HG03103 (cell line): ENCODE results near the gene MFSD8.
"Not testable (repeated sequence)": the region's sequence is repeated elsewhere in the genome, so short reads cannot be mapped to it uniquely, and the experiment has no call there.

Experiments
- ATAC-seq: cut with Tn5 transposase; IDR thresholded peaks from one replicate; pipeline ENCODE4 v1.9.1; 2021; ENCODE audit warnings: low read depth; ENCODE audit not compliant: unreplicated experiment

Gene MFSD8

DNA sequence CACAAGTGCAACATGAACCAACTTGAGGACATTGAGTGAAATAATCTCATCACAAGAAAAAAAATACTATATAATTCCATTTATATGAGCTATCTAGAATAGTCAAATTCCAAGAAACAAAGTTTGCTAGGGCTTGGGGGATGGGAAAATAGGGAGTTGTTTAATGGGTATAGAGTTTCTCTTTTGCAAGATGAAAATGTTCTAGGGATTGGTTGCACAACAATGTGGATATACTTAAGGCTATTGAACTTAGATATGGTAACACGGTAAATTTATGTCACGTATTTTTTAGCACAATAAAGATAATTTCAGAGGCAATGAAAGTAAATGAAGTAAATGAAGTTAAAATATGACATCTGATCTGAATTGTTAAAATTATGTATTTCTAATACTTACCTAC, 7.9 kb downstream of the MFSD8 start:
- no peak for ATAC-seq

- no peak for ATAC-seq
These were observed 28.0 kb downstream of the MFSD8 start for GRCh38 chr4:127936974-127937373.

DNA sequence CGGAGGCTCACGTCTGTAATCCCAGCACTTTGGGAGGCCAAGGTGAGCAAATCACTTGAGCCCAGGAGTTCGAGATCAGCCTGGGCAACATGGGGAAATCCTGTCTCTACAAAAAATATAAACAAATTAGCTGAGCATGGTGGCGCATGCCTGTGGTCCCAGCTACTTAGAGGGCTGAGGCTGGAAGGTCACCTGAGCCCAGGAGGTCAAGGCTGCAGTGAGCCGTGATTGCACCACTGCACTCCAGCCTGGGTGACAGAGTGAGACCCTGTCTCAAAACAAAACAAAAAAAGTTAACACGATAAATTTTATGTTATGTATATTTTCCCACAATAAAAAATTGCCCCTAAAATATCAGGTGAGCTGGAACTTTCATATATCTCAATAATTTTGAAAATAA, 33.1 kb downstream of the MFSD8 start:
- not testable (repeated sequence) for ATAC-seq

DNA sequence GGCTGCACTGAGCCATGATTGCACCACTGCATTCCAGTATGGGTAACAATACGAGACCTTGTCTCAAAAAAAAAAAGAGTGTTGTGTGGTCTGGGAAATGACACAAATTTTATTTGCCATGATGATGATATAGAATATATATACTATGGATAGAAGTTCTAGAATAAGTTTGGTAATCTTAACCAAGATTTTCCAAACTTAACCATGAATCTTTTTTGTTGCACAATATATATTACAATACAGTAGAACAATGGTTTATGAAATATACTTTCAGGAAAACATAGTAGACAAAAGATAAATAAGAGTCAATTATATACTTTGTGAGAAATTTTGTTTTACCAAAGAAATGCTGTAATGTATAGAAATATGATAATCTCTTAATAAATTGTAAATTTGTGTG, 34.8 kb downstream of the MFSD8 start:
- no peak for ATAC-seq

DNA sequence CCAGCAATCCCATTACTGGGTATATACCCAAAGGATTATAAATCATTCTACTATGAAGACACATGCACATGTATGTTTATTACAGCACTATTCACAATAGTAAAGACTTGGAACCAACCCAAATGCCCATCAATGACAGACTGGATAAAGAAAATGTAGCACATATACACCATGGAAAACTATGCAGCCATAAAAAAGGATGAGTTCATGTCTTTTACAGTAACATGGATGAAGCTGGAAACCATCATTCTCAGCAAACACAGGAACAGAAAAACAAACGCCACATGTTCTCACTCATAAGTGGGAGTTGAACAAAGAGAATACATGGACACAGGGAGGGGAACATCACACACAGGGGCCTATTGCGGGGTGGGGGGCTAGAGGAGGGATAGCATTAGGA, 39.3 kb downstream of the MFSD8 start:
- ATAC-seq = not testable (repeated sequence)

DNA sequence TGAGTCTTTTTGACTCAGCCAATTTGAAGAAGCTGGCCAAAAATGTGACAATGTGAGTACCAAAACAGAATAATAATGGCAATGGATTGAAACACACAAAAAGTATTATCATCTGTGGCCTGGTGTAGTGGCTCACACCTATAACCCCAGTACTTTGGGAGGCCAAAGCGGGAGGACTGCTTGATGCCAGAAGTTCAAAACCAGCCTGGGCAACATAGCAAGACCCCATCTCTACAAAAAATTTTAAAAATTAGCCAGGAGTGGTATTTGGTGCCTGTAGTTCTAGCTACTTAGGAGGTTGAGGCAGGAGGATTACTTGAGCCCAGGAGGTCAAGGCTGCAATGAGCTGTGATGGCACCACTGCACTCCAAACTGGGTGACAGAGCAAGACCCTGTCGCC, 42.7 kb downstream of the MFSD8 start:
- ATAC-seq = no peak

DNA sequence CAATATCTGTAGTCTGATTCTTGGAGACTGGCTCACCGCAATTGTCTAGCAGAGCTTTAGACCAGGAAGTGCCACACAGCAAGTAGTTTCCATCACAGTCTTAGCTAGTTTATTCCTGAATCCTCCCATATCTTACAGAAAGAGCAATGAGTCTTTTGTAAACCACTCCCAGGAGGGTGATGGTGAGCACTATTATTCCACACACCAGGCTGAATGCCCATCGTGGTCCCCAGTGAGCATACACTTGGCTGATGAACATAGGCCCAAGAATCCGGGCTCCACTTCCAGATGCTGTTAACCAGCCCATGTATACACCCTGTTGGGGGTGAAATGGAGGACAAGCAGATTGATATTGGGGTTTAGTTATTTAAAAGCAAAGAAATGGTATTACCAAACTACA, 44.5 kb downstream of the MFSD8 start:
- ATAC-seq = no peak

- ATAC-seq = no peak
These were observed 47.8 kb downstream of the MFSD8 start for GRCh38 chr4:127917151-127917550.

DNA sequence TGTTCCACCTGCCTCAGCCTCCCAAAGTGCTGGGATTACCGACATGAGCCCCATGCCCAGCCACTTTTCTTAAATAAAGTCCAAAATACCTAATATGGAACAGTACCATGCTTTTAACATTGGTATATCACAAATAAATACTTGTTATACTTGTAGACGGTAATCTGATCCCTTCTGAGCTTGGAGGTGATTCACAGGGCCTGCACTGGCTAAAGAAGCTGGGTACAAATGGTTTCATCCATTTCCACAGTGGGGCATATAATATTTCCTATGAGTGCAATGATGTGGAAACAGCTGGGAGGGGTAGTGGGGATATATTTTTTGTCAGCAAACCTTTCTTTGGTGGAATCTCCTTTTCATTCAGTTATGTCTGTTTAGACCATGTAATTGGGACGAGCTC, 48.5 kb downstream of the MFSD8 start:
- no peak for ATAC-seq

DNA sequence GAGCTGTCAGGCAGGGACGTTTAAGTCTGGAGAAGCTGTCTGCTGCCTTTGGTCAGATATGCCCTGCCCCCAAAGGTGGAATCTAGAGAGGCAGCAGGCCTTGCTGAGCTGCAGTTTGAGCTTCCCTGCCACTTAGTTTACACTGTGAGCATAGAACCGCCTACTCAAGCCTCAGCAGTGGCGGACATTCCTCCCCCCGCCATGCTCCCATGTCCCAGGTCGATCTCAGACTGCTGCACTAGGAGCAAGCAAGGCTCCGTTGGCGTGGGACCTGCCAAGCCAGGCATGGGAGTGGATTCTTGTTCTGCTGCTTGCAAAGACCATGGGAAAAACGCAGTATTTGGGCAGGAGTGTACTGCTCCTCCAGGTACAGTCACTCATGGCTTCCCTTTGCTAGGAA, 59.9 kb downstream of the MFSD8 start:
- no peak for ATAC-seq

GRCh38 chr4:127899682-127900081, 65.3 kb downstream of the MFSD8 start:
- ATAC-seq = not testable (repeated sequence)

GRCh38 chr4:127896528-127896927, 68.4 kb downstream of the MFSD8 start:
- no peak for ATAC-seq

DNA sequence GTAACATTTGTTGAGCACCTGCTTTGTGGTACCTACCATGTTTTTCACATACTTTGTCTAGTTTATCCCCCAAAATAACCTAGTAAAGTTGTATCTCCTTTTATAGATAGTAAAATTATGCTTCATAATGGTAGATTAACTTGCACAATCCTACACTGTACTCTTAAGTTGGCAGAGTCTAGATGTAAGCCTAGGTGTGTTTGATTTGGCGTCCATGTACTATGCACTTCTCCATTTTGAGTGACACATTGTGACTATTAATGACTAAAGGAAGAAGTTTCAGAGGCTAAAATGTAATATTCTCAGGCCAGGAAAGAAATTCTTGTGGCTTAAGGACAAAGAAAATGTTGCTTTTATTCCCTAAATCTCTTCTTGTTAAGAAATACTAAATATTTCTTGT, 68.9 kb downstream of the MFSD8 start:
- ATAC-seq = no peak

DNA sequence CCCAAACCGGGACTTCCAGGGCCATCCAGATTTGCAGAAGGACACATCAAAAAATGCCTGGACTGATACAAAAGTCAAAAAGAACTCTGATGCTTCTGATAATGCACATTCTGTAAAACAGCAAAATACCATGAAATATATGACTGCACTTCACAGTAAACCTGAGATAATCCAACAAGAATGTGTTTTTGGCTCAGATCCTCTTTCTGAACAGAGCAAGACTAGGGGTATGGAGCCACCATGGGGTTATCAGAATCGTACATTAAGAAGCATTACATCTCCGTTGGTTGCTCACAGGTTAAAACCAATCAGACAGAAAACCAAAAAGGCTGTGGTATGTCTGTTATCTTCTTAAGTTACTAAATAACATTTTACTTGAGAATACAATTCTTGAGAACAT, 75.1 kb downstream of the MFSD8 start:
- ATAC-seq = no peak

DNA sequence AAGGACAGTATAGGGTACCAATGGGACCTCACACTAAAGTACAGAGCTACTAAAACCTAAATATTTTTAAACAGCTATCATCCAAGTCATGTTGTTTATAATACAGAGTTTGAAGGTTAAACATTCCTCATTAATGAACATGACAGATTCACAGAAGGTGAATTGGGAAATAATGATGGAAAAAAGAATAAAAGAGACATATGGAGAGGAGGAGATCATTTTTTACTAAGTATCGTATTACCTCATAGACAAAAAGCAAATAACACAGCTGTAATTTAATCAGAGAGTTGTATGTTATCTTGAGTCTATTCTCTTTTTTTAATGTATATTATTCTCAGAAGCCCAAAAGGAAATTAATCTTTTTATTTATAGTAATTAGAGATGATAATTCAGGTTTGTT, 76.4 kb downstream of the MFSD8 start:
- no peak for ATAC-seq

DNA sequence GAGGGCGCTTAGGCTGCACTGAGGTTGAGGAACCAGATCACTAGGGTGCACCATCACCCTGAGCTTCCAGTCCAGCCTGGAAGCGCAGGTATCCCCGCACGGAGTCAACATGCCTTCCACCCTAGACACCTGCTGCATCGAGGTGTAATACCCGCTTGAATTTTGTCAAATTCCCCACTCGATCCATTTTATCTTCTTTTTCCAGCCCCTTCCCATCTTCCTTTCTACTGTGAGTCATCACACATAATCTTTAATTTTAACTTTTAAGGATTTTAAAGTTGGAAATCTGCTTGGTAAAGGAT, 83.5 kb downstream of the MFSD8 start:
- ATAC-seq = peak; percentile 29

- ATAC-seq = peak; percentile 91
These were observed 84.0 kb downstream of the MFSD8 start, which contains the start of gene PLK4 for GRCh38 chr4:127880763-127881562. PLK4 (plus strand) TSS chr4:127880893; CDS start chr4:127881135, 242 bp downstream.

DNA sequence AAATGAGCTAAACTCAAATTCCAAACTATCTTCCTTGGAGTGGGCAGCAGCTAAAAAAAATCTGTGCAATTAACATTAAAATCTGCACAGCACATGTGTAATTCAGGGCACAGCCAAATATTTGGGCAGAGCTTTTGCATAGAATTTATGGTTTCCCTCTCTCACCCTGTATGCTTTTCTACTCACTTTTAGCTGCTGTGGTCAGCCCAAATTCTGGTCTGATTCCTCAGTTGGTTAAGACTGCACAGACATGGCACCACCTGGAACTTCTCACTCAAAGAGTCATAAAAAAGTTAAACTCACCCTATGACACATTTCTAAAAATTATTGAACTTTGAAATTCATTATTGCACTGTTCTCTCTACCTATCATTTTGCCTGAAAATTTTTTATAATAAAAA, 89.2 kb downstream of the MFSD8 start:
- ATAC-seq = no peak

DNA sequence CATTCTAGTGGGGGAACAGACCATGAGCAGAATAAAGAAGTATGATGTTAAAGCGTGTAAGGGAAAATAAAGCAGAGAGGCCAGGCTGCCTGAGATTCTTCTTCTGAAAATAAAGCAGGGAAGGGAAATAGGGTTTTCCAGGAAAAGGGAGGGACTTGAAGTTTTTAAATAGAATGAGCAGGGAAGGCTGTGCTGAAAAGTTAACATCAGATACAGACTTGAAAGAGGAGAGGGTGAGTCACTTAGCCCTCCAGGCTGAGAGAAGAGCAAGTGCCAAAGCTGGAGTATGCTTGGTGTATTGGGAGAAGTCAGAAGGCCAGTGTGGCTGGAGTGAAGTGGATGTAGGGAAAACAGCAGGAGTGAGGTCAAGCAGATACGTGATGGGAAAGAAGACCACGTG, 94.3 kb downstream of the MFSD8 start:
- ATAC-seq = no peak

- no peak for ATAC-seq
These were observed 94.7 kb downstream of the MFSD8 start for GRCh38 chr4:127870281-127870680.

- no peak for ATAC-seq
These were observed 96.8 kb downstream of the MFSD8 start for GRCh38 chr4:127868196-127868595.
